Sigmoid colon (tissue), 4 donors: ENCODE measurements around the gene UBC.

Source experiments
- POLR2AphosphoS5 ChIP-seq, 4 donors: sonication (generic); formaldehyde crosslinking; IDR thresholded peaks; one replicate each; pipeline ENCODE4 v1.6.1; 2017; ENCODE audit warnings: antibody characterized with exemption in 4 of 4
- TF ChIP-seq, protein P1 (sequence below), 4 experiments: fragments of 450-650 bp in 3 of 4; fragments of 200-600 bp in 1 of 4; IDR thresholded peaks; one replicate each; pipeline ENCODE4 v1.5.1; 2016 to 2019; ENCODE audit warnings: antibody characterized with exemption in 4 of 4, mild to moderate bottlenecking in 3 of 4, moderate library complexity in 2 of 4

DNA sequence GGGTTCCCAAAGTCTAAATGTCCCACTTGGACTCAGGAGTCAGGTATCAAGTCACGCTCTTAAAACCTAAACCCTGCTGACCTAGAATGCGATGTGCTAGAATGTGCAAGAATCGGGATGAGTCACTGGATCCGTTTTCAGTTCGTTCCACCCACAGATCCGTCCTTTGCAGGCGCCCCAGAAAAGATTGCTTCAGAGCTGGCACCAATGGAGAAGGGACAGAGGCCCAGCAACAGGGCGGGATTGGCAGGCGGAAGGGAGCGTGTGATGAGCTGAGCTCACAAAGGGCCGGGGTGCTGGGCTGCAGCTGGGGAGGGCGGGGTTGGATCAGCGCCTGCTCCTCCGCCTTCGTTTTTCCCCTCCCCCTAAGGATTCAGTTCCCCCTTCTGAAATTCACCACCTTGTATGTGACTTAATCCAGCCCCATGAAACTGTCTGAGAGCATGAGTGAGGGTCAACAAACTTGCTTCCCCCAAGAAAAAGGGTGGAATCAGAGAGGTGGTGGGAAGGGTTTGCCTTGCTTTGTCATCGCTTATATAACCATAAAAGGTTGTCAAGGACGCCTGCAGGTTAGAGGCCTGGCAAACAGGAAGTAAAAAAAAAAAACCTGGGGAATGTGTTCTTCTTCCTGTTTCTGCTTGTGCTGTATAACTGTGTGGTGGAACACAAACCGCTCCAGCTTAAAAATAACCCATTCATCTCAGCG, 2.8 kb upstream of the UBC start:
- peak; percentile 88 to 99 (median 90) for TF ChIP-seq POLR2AphosphoS5 (IDR thresholded peaks at IDR 0.05)
- TF ChIP-seq, protein P1, sequence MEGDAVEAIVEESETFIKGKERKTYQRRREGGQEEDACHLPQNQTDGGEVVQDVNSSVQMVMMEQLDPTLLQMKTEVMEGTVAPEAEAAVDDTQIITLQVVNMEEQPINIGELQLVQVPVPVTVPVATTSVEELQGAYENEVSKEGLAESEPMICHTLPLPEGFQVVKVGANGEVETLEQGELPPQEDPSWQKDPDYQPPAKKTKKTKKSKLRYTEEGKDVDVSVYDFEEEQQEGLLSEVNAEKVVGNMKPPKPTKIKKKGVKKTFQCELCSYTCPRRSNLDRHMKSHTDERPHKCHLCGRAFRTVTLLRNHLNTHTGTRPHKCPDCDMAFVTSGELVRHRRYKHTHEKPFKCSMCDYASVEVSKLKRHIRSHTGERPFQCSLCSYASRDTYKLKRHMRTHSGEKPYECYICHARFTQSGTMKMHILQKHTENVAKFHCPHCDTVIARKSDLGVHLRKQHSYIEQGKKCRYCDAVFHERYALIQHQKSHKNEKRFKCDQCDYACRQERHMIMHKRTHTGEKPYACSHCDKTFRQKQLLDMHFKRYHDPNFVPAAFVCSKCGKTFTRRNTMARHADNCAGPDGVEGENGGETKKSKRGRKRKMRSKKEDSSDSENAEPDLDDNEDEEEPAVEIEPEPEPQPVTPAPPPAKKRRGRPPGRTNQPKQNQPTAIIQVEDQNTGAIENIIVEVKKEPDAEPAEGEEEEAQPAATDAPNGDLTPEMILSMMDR (IDR thresholded peaks at IDR 0.05): no peak
